Esophagus squamous epithelium (tissue), 4 donors: ENCODE data around the gene ATP13A4.

Experiments
- CTCF ChIP-seq, 6 experiments: fragments of 450-650 bp in 4 of 6; fragments of 200-600 bp in 2 of 6; sonication (generic) in 2 of 6; IDR thresholded peaks; one replicate each; pipeline ENCODE4 v1.5.1; 2016 to 2019; ENCODE audit warnings: antibody characterized with exemption in 6 of 6, mild to moderate bottlenecking in 4 of 6, moderate library complexity in 4 of 6
- POLR2A ChIP-seq, 4 donors: fragments of 450-650 bp; IDR thresholded peaks; one replicate each; pipeline ENCODE4 v1.6.1; 2017; ENCODE audit warnings: antibody characterized with exemption in 4 of 4, mild to moderate bottlenecking in 4 of 4, moderate library complexity in 3 of 4

- TF ChIP-seq CTCF (IDR thresholded peaks at IDR 0.05): no peak
- no peak for TF ChIP-seq POLR2A (IDR thresholded peaks at IDR 0.05)
Measured at GRCh38 chr3:193544289-193544688, 10.4 kb downstream of the ATP13A4 start.
